H1 (cell line): ENCODE results near the gene CDC27. TPM values are rescaled to one million over a fixed set of nuclear protein-coding genes. Genes with fewer than 3 reads are reported as not detected.

ENCODE experiments used
- KDM4A ChIP-seq: IDR thresholded peaks from one replicate; pipeline ENCODE4 v1.7.1; 2012; ENCODE audit warnings: low read depth, mild to moderate bottlenecking, moderate library complexity, low read length, inconsistent platforms; ENCODE audit not compliant: severe bottlenecking
- polyA plus RNA-seq, 7 experiments: library from polyadenylated mRNA; depleted of rRNA in 3 of 7; stranded (reverse) in 5 of 7; unstranded in 2 of 7; fragments of >200 nt in 5 of 7; fragments of 200-250 nt in 2 of 7; gene quantifications; 1 replicate in 5 of 7; 2 replicates in 1 of 7; 4 replicates in 1 of 7; pipeline versions ENCODE4 v1.2.1 to v1.2.3, GENCODE V29; 2011 to 2013; ENCODE audit warnings: missing spikeins in 2 of 7, mixed read lengths in 2 of 7
- total RNA-seq: library from RNA; stranded (reverse); fragmentation: NEBNext Ultra II Directional; extraction: Animal tissue kit (Norgen Biotek cat#: 25700); gene quantifications from 2 replicates; pipeline ENCODE4 v1.2.1, GENCODE V29; 2021

Gene CDC27
- total and polyA plus RNA-seq, 2 of the 8 experiments (the other 6 are each of a cell fraction or from before 2014, with no cell fraction given) = 41.9 to 87.5 TPM

- TF ChIP-seq KDM4A = no peak
These were observed 36.4 kb upstream of the CDC27 start (continued) for GRCh38 chr17:47225436-47225858.
